HG02759 (cell line): ENCODE data around the gene ANGEL1.

ENCODE experiments used
- ATAC-seq: cut with Tn5 transposase; IDR thresholded peaks from one replicate; pipeline ENCODE4 v1.9.1; 2021; ENCODE audit warnings: mild to moderate bottlenecking, moderate library complexity; ENCODE audit not compliant: unreplicated experiment

The ANGEL1 gene

GRCh38 chr14:76767681-76768656, 44.7 kb downstream of the ANGEL1 start:
- peak; percentile 96 for ATAC-seq

GRCh38 chr14:76765461-76765931, 47.2 kb downstream of the ANGEL1 start:
- no peak for ATAC-seq

GRCh38 chr14:76763096-76764041, 49.3 kb downstream of the ANGEL1 start:
- ATAC-seq: no peak

- ATAC-seq: no peak
These were observed 50.1 kb downstream of the ANGEL1 start for GRCh38 chr14:76762411-76763095.

GRCh38 chr14:76761960-76762410, 50.7 kb downstream of the ANGEL1 start:
- peak; percentile 9 for ATAC-seq

- ATAC-seq: peak; percentile 87
These were observed 51.3 kb downstream of the ANGEL1 start, which contains the start of gene VASH1 for GRCh38 chr14:76761136-76761959. Gene VASH1, plus strand, starts transcription at chr14:76761468. Its CDS starts 1,354 bp downstream, at chr14:76762822.

- no peak for ATAC-seq
These were observed 52.1 kb downstream of the ANGEL1 start for GRCh38 chr14:76760331-76761135.

- no peak for ATAC-seq
These were observed 53.1 kb downstream of the ANGEL1 start for GRCh38 chr14:76759589-76759988.

GRCh38 chr14:76756371-76756750, 56.3 kb downstream of the ANGEL1 start:
- ATAC-seq: no peak

GRCh38 chr14:76755610-76756370, 56.9 kb downstream of the ANGEL1 start:
- ATAC-seq: no peak

GRCh38 chr14:76754586-76754985, 58.1 kb downstream of the ANGEL1 start:
- no peak for ATAC-seq

- ATAC-seq: no peak
These were observed 59.0 kb downstream of the ANGEL1 start for GRCh38 chr14:76753541-76754198.

GRCh38 chr14:76752744-76753143, 59.9 kb downstream of the ANGEL1 start:
- no peak for ATAC-seq

GRCh38 chr14:76742966-76743365, 69.7 kb downstream of the ANGEL1 start:
- no peak for ATAC-seq

- ATAC-seq: no peak
These were observed 70.5 kb downstream of the ANGEL1 start for GRCh38 chr14:76742185-76742584.

- no peak for ATAC-seq
These were observed 71.6 kb downstream of the ANGEL1 start for GRCh38 chr14:76741074-76741473.
